ENCODE measurements around the gene P2RX1. TPM values are rescaled to one million over a fixed set of nuclear protein-coding genes. Genes with fewer than 3 reads are reported as not detected.

Gene P2RX1
- total RNA-seq, 1 experiment from 2014 or later, result not detected

- Histone ChIP-seq H3K23me2 (ENCODE audit: insufficient read length, low read depth, low read length, poor library complexity, severe bottlenecking) (peaks cover 3% of the 10 kb centered on the region), H3K9ac (ENCODE audit: extremely low read depth, insufficient read length, low read length) (no peak overlapping the region), H3K14ac (ENCODE audit: insufficient read depth, low read length) (no peak overlapping the region), H3K23ac (ENCODE audit: insufficient read length, low read depth, low read length) (no peak overlapping the region), H4K8ac (replicated peaks; ENCODE audit: insufficient read length, low read depth, low read length) (no peak overlapping the region), H2AK5ac (ENCODE audit: insufficient read length, low read length) (no peak overlapping the region), H3T11ph (ENCODE audit: low read length) (no peak overlapping the region), H2BK15ac (ENCODE audit: low read depth, low read length) (no peak overlapping the region), H2BK120ac (ENCODE audit: low read depth, low read length, poor library complexity, severe bottlenecking) (no peak overlapping the region), H2AFZ (ENCODE audit: low read length) (no peak overlapping the region), H2BK20ac (ENCODE audit: low read depth, low read length, poor library complexity, severe bottlenecking) (no peak overlapping the region), H4K91ac (ENCODE audit: insufficient read length, low read depth, low read length) (no peak overlapping the region), H4K20me1 (ENCODE audit: control insufficient read depth, insufficient read depth, insufficient read length) (no peaks in the 10 kb centered on the region), H2BK12ac (ENCODE audit: insufficient read length, low read depth, low read length) (no peak overlapping the region), H3K27ac (ENCODE audit: insufficient read length, low read depth, low read length) (no peak overlapping the region), H4K5ac (ENCODE audit: insufficient read length, low read depth, low read length) (no peak overlapping the region), H3K4me2 (ENCODE audit: insufficient read depth, insufficient read length, low read length) (peak overlapping the region; percentile 51), H2BK5ac (ENCODE audit: insufficient read length, low read length) (no peak overlapping the region), H3K4me1 (ENCODE audit: insufficient read depth, low read length) (peaks cover 3% of the 10 kb centered on the region; the same call in 1 of the 2 replicates), H3K56ac (ENCODE audit: insufficient read length, low read depth, low read length) (no peak overlapping the region), H3K79me2 (ENCODE audit: insufficient read depth, low read length) (no peaks in the 10 kb centered on the region), H3K79me1 (ENCODE audit: insufficient read depth, low read depth, low read length, poor library complexity, severe bottlenecking) (no peaks in the 10 kb centered on the region), H3K18ac (ENCODE audit: insufficient read length, low read depth, low read length) (no peak overlapping the region), H3K9me3 (ENCODE audit: control insufficient read depth, low read depth, low read length) (no peaks in the 10 kb centered on the region), H3K27me3 (ENCODE audit: insufficient read depth, low read length) (no peaks in the 10 kb centered on the region; the same call in 1 of the 2 replicates), H3K4ac (ENCODE audit: low read depth, low read length) (no peak overlapping the region)
- H3K4me3 Mint-ChIP-seq, result peak overlapping the region; percentile 67 to 86
- TF ChIP-seq, protein P1, sequence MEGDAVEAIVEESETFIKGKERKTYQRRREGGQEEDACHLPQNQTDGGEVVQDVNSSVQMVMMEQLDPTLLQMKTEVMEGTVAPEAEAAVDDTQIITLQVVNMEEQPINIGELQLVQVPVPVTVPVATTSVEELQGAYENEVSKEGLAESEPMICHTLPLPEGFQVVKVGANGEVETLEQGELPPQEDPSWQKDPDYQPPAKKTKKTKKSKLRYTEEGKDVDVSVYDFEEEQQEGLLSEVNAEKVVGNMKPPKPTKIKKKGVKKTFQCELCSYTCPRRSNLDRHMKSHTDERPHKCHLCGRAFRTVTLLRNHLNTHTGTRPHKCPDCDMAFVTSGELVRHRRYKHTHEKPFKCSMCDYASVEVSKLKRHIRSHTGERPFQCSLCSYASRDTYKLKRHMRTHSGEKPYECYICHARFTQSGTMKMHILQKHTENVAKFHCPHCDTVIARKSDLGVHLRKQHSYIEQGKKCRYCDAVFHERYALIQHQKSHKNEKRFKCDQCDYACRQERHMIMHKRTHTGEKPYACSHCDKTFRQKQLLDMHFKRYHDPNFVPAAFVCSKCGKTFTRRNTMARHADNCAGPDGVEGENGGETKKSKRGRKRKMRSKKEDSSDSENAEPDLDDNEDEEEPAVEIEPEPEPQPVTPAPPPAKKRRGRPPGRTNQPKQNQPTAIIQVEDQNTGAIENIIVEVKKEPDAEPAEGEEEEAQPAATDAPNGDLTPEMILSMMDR (conservative IDR thresholded peaks at IDR 0.05), result no peak
- no CpG with 5 or more reads among the region's 17 CpGs for WGBS (ENCODE audit: extremely low coverage, insufficient read length, low lambda C conversion rate)
- no peaks in the 10 kb centered on the region for H3K9me3 Mint-ChIP-seq
- H3K36me3 Mint-ChIP-seq (ENCODE audit: insufficient read depth in 1 of 3, low read depth in 3 of 3), result no peaks in the 10 kb centered on the region
- no peak overlapping the region for H3K27ac Mint-ChIP-seq
- H3K27me3 Mint-ChIP-seq (ENCODE audit: low read depth), result peaks cover 34% of the 10 kb centered on the region
- H3K4me1 Mint-ChIP-seq, result peaks cover 16 to 20% of the 10 kb centered on the region in 2 experiments
- DNase-seq, result peak; percentile 92
Observed at GRCh38 chr17:3965118-3965800, 49.0 kb upstream of the P2RX1 start.
